CD14-positive monocyte (primary cell): ENCODE results near the gene RALGDS. TPM values are rescaled to one million over a fixed set of nuclear protein-coding genes. Genes with fewer than 3 reads are reported as not detected.

ENCODE experiments used
- DNase-seq, 3 donors: peaks; one replicate each; pipeline ENCODE4 v3.0.0-alpha.2; 2011 to 2022
- H2AFZ ChIP-seq: 2 replicates; pipeline ENCODE4 v1.6.0; 2012; ENCODE audit warnings: mild to moderate bottlenecking, low read depth, low read length, inconsistent platforms; ENCODE audit not compliant: insufficient read depth, poor library complexity, severe bottlenecking
- H3K27ac ChIP-seq, 2 donors: 1 replicate in 1 of 2; 2 replicates in 1 of 2; pipeline ENCODE4 v1.5.1; 2012 to 2013; ENCODE audit warnings: low read length in 2 of 2, control low read depth in 1 of 2, inconsistent platforms in 1 of 2, low read depth in 1 of 2, mild to moderate bottlenecking in 1 of 2
- H3K27me3 ChIP-seq, 2 donors: one replicate each; pipeline versions ENCODE4 v1.6.0 to v1.6.1; 2011 to 2013; ENCODE audit warnings: low read length in 2 of 2; ENCODE audit not compliant: control insufficient read depth in 2 of 2, insufficient read depth in 2 of 2
- H3K36me3 ChIP-seq, 2 donors: replicated peaks in 1 of 2; 1 replicate in 1 of 2; 2 replicates in 1 of 2; pipeline versions ENCODE4 v1.5.1 to v1.6.1; 2012 to 2013; ENCODE audit warnings: low read length in 2 of 2, control low read depth in 1 of 2, inconsistent platforms in 1 of 2, mild to moderate bottlenecking in 1 of 2; ENCODE audit not compliant: insufficient read depth in 2 of 2, control insufficient read depth in 1 of 2
- H3K4me1 ChIP-seq, 2 donors: 1 replicate in 1 of 2; 2 replicates in 1 of 2; pipeline versions ENCODE4 v1.5.1 to v1.6.1; 2012 to 2013; ENCODE audit warnings: low read length in 2 of 2, control low read depth in 1 of 2, inconsistent platforms in 1 of 2, mild to moderate bottlenecking in 1 of 2, moderate library complexity in 1 of 2; ENCODE audit not compliant: insufficient read depth in 2 of 2, control insufficient read depth in 1 of 2
- H3K4me2 ChIP-seq: replicated peaks from 2 replicates; pipeline ENCODE3; 2012; ENCODE audit warnings: low read length, moderate library complexity, mild to moderate bottlenecking; ENCODE audit not compliant: poor library complexity, severe bottlenecking; ENCODE audit errors: extremely low read depth
- H3K4me3 ChIP-seq, 3 experiments: fragments of 200-600 bp in 1 of 3; sonication (generic) in 1 of 3; replicated peaks in 1 of 3; 1 replicate in 2 of 3; 2 replicates in 1 of 3; pipeline ENCODE4 v1.5.1; 2011 to 2013; ENCODE audit warnings: low read length in 3 of 3, mild to moderate bottlenecking in 3 of 3, control low read depth in 2 of 3, low read depth in 2 of 3, inconsistent platforms in 1 of 3, moderate library complexity in 1 of 3
- H3K79me2 ChIP-seq: 2 replicates; pipeline ENCODE4 v1.6.0; 2012; ENCODE audit warnings: mild to moderate bottlenecking, control low read depth, inconsistent platforms, low read length, moderate library complexity; ENCODE audit not compliant: insufficient read depth
- H3K9ac ChIP-seq: 2 replicates; pipeline ENCODE4 v1.6.0; 2017; ENCODE audit warnings: low read length, mild to moderate bottlenecking; ENCODE audit not compliant: insufficient read depth, poor library complexity, severe bottlenecking
- H3K9me3 ChIP-seq, 2 donors: replicated peaks in 1 of 2; 1 replicate in 1 of 2; 2 replicates in 1 of 2; pipeline versions ENCODE4 v1.5.1 to v1.6.1; 2012 to 2013; ENCODE audit warnings: low read length in 2 of 2, control low read depth in 1 of 2; ENCODE audit not compliant: control insufficient read depth in 1 of 2, insufficient read depth in 1 of 2
- H4K20me1 ChIP-seq: 2 replicates; pipeline ENCODE4 v1.6.0; 2012; ENCODE audit warnings: mild to moderate bottlenecking, low read length, control low read depth, moderate library complexity; ENCODE audit not compliant: insufficient read depth
- H3K27ac Mint-ChIP-seq, 7 donors: one replicate each; pipeline ENCODE4 v1.8.0; 2020; ENCODE audit warnings: mild to moderate bottlenecking in 7 of 7, mixed read lengths in 7 of 7, moderate library complexity in 6 of 7, inconsistent platforms in 2 of 7
- H3K27me3 Mint-ChIP-seq, 3 donors: one replicate each; pipeline ENCODE4 v1.8.0; 2021 to 2022; ENCODE audit warnings: low read depth in 3 of 3, mild to moderate bottlenecking in 3 of 3, mixed read lengths in 3 of 3, moderate library complexity in 3 of 3, inconsistent platforms in 1 of 3
- H3K36me3 Mint-ChIP-seq, 2 donors: one replicate each; pipeline ENCODE4 v1.8.0; 2020; ENCODE audit warnings: mixed read lengths in 2 of 2, inconsistent platforms in 1 of 2, mild to moderate bottlenecking in 1 of 2
- H3K4me1 Mint-ChIP-seq: one replicate; pipeline ENCODE4 v1.8.0; 2020; ENCODE audit warnings: mild to moderate bottlenecking, mixed read lengths
- H3K4me3 Mint-ChIP-seq, 2 donors: one replicate each; pipeline ENCODE4 v1.8.0; 2020; ENCODE audit warnings: mild to moderate bottlenecking in 2 of 2, mixed read lengths in 2 of 2, moderate library complexity in 1 of 2
- H3K9me3 Mint-ChIP-seq, 7 donors: one replicate each; pipeline ENCODE4 v1.8.0; 2020 to 2022; ENCODE audit warnings: mixed read lengths in 7 of 7, mild to moderate bottlenecking in 6 of 7, moderate library complexity in 6 of 7, inconsistent platforms in 2 of 7
- CTCF ChIP-seq: fragments of 200-600 bp; IDR thresholded peaks from one replicate; pipeline ENCODE4 v1.8.0; 2022; ENCODE audit warnings: antibody characterized with exemption, mild to moderate bottlenecking
- WGBS: methylation state at CpG from one replicate; pipeline ENCODE4 v1.1.5; 2013; ENCODE audit warnings: missing lambda C conversion rate; ENCODE audit not compliant: insufficient coverage; 5-methylcytosine and 5-hydroxymethylcytosine counted together
- intact Hi-C, 2 donors: fragments of 100-400 bp; cut with micrococcal nuclease; formaldehyde crosslinking; loops; one replicate each; pipeline versions ENCODE4 v1.15.0 to v1.15.1; 2023
- polyA plus RNA-seq, 3 donors: library from polyadenylated mRNA; depleted of rRNA in 1 of 3; unstranded in 2 of 3; stranded (reverse) in 1 of 3; fragments of 300-500 nt in 2 of 3; fragments of >200 nt in 1 of 3; fragmentation: Illumina TruSeq in 2 of 3; gene quantifications; 1 replicate in 2 of 3; 2 replicates in 1 of 3; pipeline ENCODE4 v1.2.3, GENCODE V29; 2012 to 2021

RALGDS gene
- polyA plus RNA-seq, 3 donors = 3.5 to 63.8 (median 4.2) TPM

- peak in 2 of 3 donors; percentile 55 to 71 for DNase-seq
- intact Hi-C loops = no loop called here
- no peak for TF ChIP-seq CTCF
- peaks cover 0 to 1% of the 10 kb centered on the region in 2 donors for H3K36me3 ChIP-seq
- H3K4me2 ChIP-seq = no peak overlapping the region
- H3K36me3 Mint-ChIP-seq = peaks cover 20 to 27% of the 10 kb centered on the region in 2 donors
- H3K9ac ChIP-seq = no peak overlapping the region
- H3K9me3 Mint-ChIP-seq = no peaks in the 10 kb centered on the region
- peak overlapping the region; percentile 57 to 98 (median 86) for H3K27ac Mint-ChIP-seq
- no peak overlapping the region for H2AFZ ChIP-seq
- H3K4me3 Mint-ChIP-seq = peak overlapping the region in 1 of 2 donors; percentile 4
- peaks cover 26% of the 10 kb centered on the region for H4K20me1 ChIP-seq
- H3K79me2 ChIP-seq = peaks cover 14% of the 10 kb centered on the region
- no peaks in the 10 kb centered on the region for H3K27me3 ChIP-seq
- peaks cover 60 to 77% of the 10 kb centered on the region in 2 donors for H3K4me1 ChIP-seq
- no peak overlapping the region for H3K4me3 ChIP-seq
- H3K27me3 Mint-ChIP-seq = peaks cover 9 to 15% (median 12%) of the 10 kb centered on the region in 3 donors
- peak overlapping the region; percentile 87 to 91 for H3K27ac ChIP-seq
- H3K9me3 ChIP-seq = no peaks in the 10 kb centered on the region
- H3K4me1 Mint-ChIP-seq = peaks cover 77% of the 10 kb centered on the region
- WGBS = 89% methylated on average over 28 of the region's 32 CpGs
Observed at GRCh38 chr9:133115604-133116345, 5.3 kb downstream of the RALGDS start.

- no peak overlapping the region for H3K4me2 ChIP-seq
- H3K36me3 Mint-ChIP-seq = peaks cover 28 to 31% of the 10 kb centered on the region in 2 donors
- H3K27me3 Mint-ChIP-seq = peaks cover 10 to 15% (median 12%) of the 10 kb centered on the region in 3 donors
- peaks cover 14% of the 10 kb centered on the region for H3K79me2 ChIP-seq
- H3K27ac Mint-ChIP-seq = peak overlapping the region; percentile 57 to 98 (median 95)
- no peaks in the 10 kb centered on the region for H3K9me3 ChIP-seq
- H2AFZ ChIP-seq = no peak overlapping the region
- H3K36me3 ChIP-seq = peaks cover 3 to 9% of the 10 kb centered on the region in 2 donors
- no peaks in the 10 kb centered on the region for H3K9me3 Mint-ChIP-seq
- H3K4me3 Mint-ChIP-seq = peak overlapping the region in 1 of 2 donors; percentile 39
- H4K20me1 ChIP-seq = peaks cover 26% of the 10 kb centered on the region
- DNase-seq = peak; percentile 63 to 85 (median 80)
- H3K4me3 ChIP-seq = no peak overlapping the region
- 80% methylated on average over 15 of the region's 19 CpGs for WGBS
- peaks cover 53 to 69% of the 10 kb centered on the region in 2 donors for H3K4me1 ChIP-seq
- intact Hi-C loops = no loop called here
- peak overlapping the region; percentile 87 to 91 for H3K27ac ChIP-seq
- TF ChIP-seq CTCF = no peak
- H3K9ac ChIP-seq = peak overlapping the region; percentile 76
- peaks cover 72% of the 10 kb centered on the region for H3K4me1 Mint-ChIP-seq
- H3K27me3 ChIP-seq = no peaks in the 10 kb centered on the region
Observed at GRCh38 chr9:133114886-133115603, 6.0 kb downstream of the RALGDS start.
